T-cell (primary cell): ENCODE data around the gene MPZL3. TPM values are rescaled to one million over a fixed set of nuclear protein-coding genes. Genes with fewer than 3 reads are reported as not detected.

Source experiments
- ATAC-seq, 4 experiments: fragments of 200-7000 bp in 3 of 4; fragments of 150-1000 bp in 1 of 4; cut with Tn5 transposase; replicated peaks in 1 of 4; 1 replicate in 3 of 4; 2 replicates in 1 of 4; pipeline ENCODE4 v1.10.0; 2021; ENCODE audit warnings: moderate library complexity in 3 of 4, mild to moderate bottlenecking in 2 of 4, moderate number of reproducible peaks in 1 of 4
- CTCF ChIA-PET, 2 donors: fragments of 300-600 bp; sonication (Branson Sonifier 250); formaldehyde crosslinking; loops; one replicate each; lab custom pipeline; 2022; ENCODE audit warnings: antibody characterized with exemption in 2 of 2; lab: Charles Lee
- POLR2A ChIA-PET, 2 donors: fragments of 300-600 bp; sonication (Branson Sonifier 250); formaldehyde crosslinking; loops; one replicate each; lab custom pipeline; 2022; ENCODE audit warnings: antibody characterized with exemption in 2 of 2; lab: Charles Lee
- DNase-seq, 35 experiments: peaks; one replicate each; pipeline versions ENCODE4 v3.0.0 to v3.0.0-alpha.2; 2013 to 2023
- H3K27ac ChIP-seq: one replicate; pipeline ENCODE4 v1.5.1; 2013; ENCODE audit warnings: low read length
- H3K27me3 ChIP-seq, 2 experiments: replicated peaks in 1 of 2; 1 replicate in 1 of 2; 2 replicates in 1 of 2; pipeline versions ENCODE4 v1.6.1 to v1.7.0; 2013; ENCODE audit warnings: low read length in 1 of 2, mixed read lengths in 1 of 2; ENCODE audit not compliant: control insufficient read depth in 2 of 2, insufficient read depth in 2 of 2; ENCODE audit errors: extremely low read depth in 1 of 2
- H3K36me3 ChIP-seq, 2 donors: 1 replicate in 1 of 2; 2 replicates in 1 of 2; pipeline versions ENCODE4 v1.6.1 to v1.7.0; 2013; ENCODE audit warnings: low read length in 1 of 2; ENCODE audit not compliant: control insufficient read depth in 2 of 2, insufficient read depth in 1 of 2; ENCODE audit errors: extremely low read depth in 1 of 2
- H3K4me1 ChIP-seq, 2 experiments: 1 replicate in 1 of 2; 2 replicates in 1 of 2; pipeline versions ENCODE4 v1.6.1 to v1.7.0; 2013; ENCODE audit warnings: low read length in 2 of 2, mixed read lengths in 1 of 2; ENCODE audit not compliant: insufficient read depth in 2 of 2, control insufficient read depth in 1 of 2; ENCODE audit errors: extremely low read depth in 1 of 2
- H3K4me3 ChIP-seq, 2 donors: 1 replicate in 1 of 2; 2 replicates in 1 of 2; pipeline versions ENCODE4 v1.5.1 to v1.7.0; 2013; ENCODE audit warnings: mild to moderate bottlenecking in 2 of 2, low read length in 1 of 2, moderate library complexity in 1 of 2; ENCODE audit not compliant: control insufficient read depth in 1 of 2; ENCODE audit errors: extremely low read depth in 1 of 2
- H3K9me3 ChIP-seq: 2 replicates; pipeline ENCODE4 v1.7.0; 2013
- H3K27ac Mint-ChIP-seq, 2 donors: one replicate each; pipeline ENCODE4 v1.8.0; 2020 to 2021; ENCODE audit warnings: mild to moderate bottlenecking in 2 of 2, mixed read lengths in 2 of 2
- H3K27me3 Mint-ChIP-seq, 2 donors: one replicate each; pipeline ENCODE4 v1.8.0; 2021 to 2022; ENCODE audit warnings: mixed read lengths in 2 of 2
- H3K36me3 Mint-ChIP-seq: one replicate; pipeline ENCODE4 v1.8.0; 2021; ENCODE audit warnings: mixed read lengths
- H3K4me1 Mint-ChIP-seq, 3 donors: one replicate each; pipeline ENCODE4 v1.8.0; 2020 to 2022; ENCODE audit warnings: mixed read lengths in 3 of 3, mild to moderate bottlenecking in 1 of 3
- H3K4me3 Mint-ChIP-seq, 3 donors: one replicate each; pipeline ENCODE4 v1.8.0; 2020 to 2022; ENCODE audit warnings: mild to moderate bottlenecking in 3 of 3, mixed read lengths in 3 of 3, moderate library complexity in 3 of 3
- H3K9me3 Mint-ChIP-seq, 3 donors: one replicate each; pipeline ENCODE4 v1.8.0; 2020 to 2022; ENCODE audit warnings: mixed read lengths in 3 of 3
- WGBS: methylation state at CpG from one replicate; pipeline ENCODE4 v1.1.5; 2013; ENCODE audit warnings: missing lambda C conversion rate; ENCODE audit not compliant: insufficient coverage; 5-methylcytosine and 5-hydroxymethylcytosine counted together
- total RNA-seq, 35 experiments: library from RNA in 6 of 35; stranded (reverse) in 6 of 35; fragments of 120-200 nt in 1 of 35; gene quantifications; one replicate each; pipeline versions ENCODE4 v1.2.1 to v1.2.4 and lab custom pipeline; 2013 to 2026

MPZL3 gene
- total RNA-seq, 5 donors from 2014 or later (not counting 1 experiment from before 2014, with no cell fraction given), result 9.8 to 25.2 (median 16.5) TPM

GRCh38 chr11:118224511-118225188, 27.5 kb downstream of the MPZL3 start, which contains the start of gene JAML:
Gene JAML, minus strand, starts transcription at chr11:118225011. Its CDS starts 10,145 bp downstream, at chr11:118214866.
- POLR2A ChIA-PET, result interaction anchor here (0.7 to 1.4 kb wide), 11 partner anchors 10 to 135 kb away, joined by 3 to 10 read pairs (median 4); partner anchors contain the start of genes MPZL3 (in 2 of the 2) and UBE4A (in 1 of the 2)

GRCh38 chr11:118223992-118224391, 28.2 kb downstream of the MPZL3 start:
- no CpG with 5 or more reads among the region's 6 CpGs for WGBS
- Mint-ChIP-seq H3K9me3 (no peaks in the 10 kb centered on the region), H3K4me3 (peak overlapping the region; percentile 83 to 91 (median 90)), H3K36me3 (peaks cover 25% of the 10 kb centered on the region), H3K27me3 (no peaks in the 10 kb centered on the region), H3K4me1 (peaks cover 47 to 67% (median 62%) of the 10 kb centered on the region in 3 donors), H3K27ac (peak overlapping the region in 1 of 2 donors; percentile 94)
- DNase-seq (peak in 6 of 35 experiments; percentile 18 to 48 (median 30)), ATAC-seq (peak in 2 of 4 experiments; percentile 14 to 20)
- ChIA-PET POLR2A (interaction anchor here (0.8 to 1.4 kb wide), 10 partner anchors 10 to 136 kb away, joined by 3 to 10 read pairs (median 4); partner anchors contain the start of genes MPZL3 (in 2 of the 2) and UBE4A (in 1 of the 2)), CTCF (interaction anchor here (0.6 to 1.5 kb wide), 14 partner anchors 8 to 250 kb away, joined by 3 to 20 read pairs (median 4); partner anchors contain the start of gene MPZL3 (in 1 of the 2))
- peaks cover 67 to 77% of the 10 kb centered on the region in 2 experiments for H3K4me1 ChIP-seq
- H3K27ac ChIP-seq, result peak overlapping the region; percentile 84
- peaks cover 0 to 4% of the 10 kb centered on the region in 2 donors for H3K36me3 ChIP-seq
- H3K9me3 ChIP-seq, result no peaks in the 10 kb centered on the region
- H3K4me3 ChIP-seq, result peak overlapping the region; percentile 63 to 87
- no peaks in the 10 kb centered on the region for H3K27me3 ChIP-seq

More at GRCh38 chr11:118224511-118225188, 27.5 kb downstream of the MPZL3 start, which contains the start of gene JAML:
- peak within 1 kb of the TSS; percentile 63 to 87 for H3K4me3 ChIP-seq
- DNase-seq (peak; percentile 39 to 86 (median 67)), ATAC-seq (peak; percentile 84 to 90 (median 90))
- H3K27ac ChIP-seq, result peak within 1 kb of the TSS; percentile 84
- no peaks in the 10 kb centered on the region for H3K27me3 Mint-ChIP-seq
- H3K9me3 ChIP-seq, result no peaks in the 10 kb centered on the region
- peak within 1 kb of the TSS; percentile 83 to 91 (median 90) for H3K4me3 Mint-ChIP-seq
- H3K4me1 ChIP-seq, result peaks cover 73 to 75% of the 10 kb centered on the region in 2 experiments
- peaks cover 28% of the 10 kb centered on the region for H3K36me3 Mint-ChIP-seq
- 5% methylated on average over 5 of the region's 6 CpGs for WGBS
- H3K36me3 ChIP-seq, result peaks cover 0 to 4% of the 10 kb centered on the region in 2 donors
- peak within 1 kb of the TSS in 1 of 2 donors; percentile 94 for H3K27ac Mint-ChIP-seq
- H3K4me1 Mint-ChIP-seq, result peaks cover 40 to 61% (median 55%) of the 10 kb centered on the region in 3 donors
- H3K9me3 Mint-ChIP-seq, result no peaks in the 10 kb centered on the region
- CTCF ChIA-PET, result interaction anchor here (0.5 to 1.5 kb wide), 19 partner anchors 8 to 253 kb away, joined by 3 to 20 read pairs (median 4); partner anchors contain the start of gene MPZL3 (in 1 of the 2)
- no peaks in the 10 kb centered on the region for H3K27me3 ChIP-seq

GRCh38 chr11:118223570-118223969, 28.6 kb downstream of the MPZL3 start:
- Mint-ChIP-seq H3K27ac (peak overlapping the region in 1 of 2 donors; percentile 94), H3K9me3 (no peaks in the 10 kb centered on the region), H3K4me1 (peaks cover 51 to 71% (median 66%) of the 10 kb centered on the region in 3 donors), H3K27me3 (no peaks in the 10 kb centered on the region), H3K4me3 (peak overlapping the region; percentile 83 to 91 (median 90)), H3K36me3 (peaks cover 28% of the 10 kb centered on the region)
- ATAC-seq, result peak in 1 of 4 experiments; percentile 17
- H3K36me3 ChIP-seq, result peaks cover 0 to 4% of the 10 kb centered on the region in 2 donors
- WGBS, result no CpG with 5 or more reads among the region's 2 CpGs
- DNase-seq, result peak in 1 of 35 experiments; percentile 34
- H3K4me1 ChIP-seq, result peaks cover 66 to 73% of the 10 kb centered on the region in 2 experiments
- H3K9me3 ChIP-seq, result no peaks in the 10 kb centered on the region
- ChIA-PET POLR2A (interaction anchor here in 1 of 2 donors (1.3 kb wide), 1 partner anchor 29 kb away, joined by 10 read pairs; the partner anchor contains the start of gene MPZL3), CTCF (interaction anchor here in 1 of 2 donors (1.2 to 1.5 kb wide), 3 partner anchors 18 to 28 kb away, joined by 3 to 20 read pairs (median 5); partner anchors contain the start of gene MPZL3)
- H3K27me3 ChIP-seq, result no peaks in the 10 kb centered on the region
- H3K4me3 ChIP-seq, result peak overlapping the region; percentile 63 to 87
- H3K27ac ChIP-seq, result peak overlapping the region; percentile 84

GRCh38 chr11:118222437-118222836, 29.7 kb downstream of the MPZL3 start:
- Mint-ChIP-seq H3K4me1 (peaks cover 63 to 83% (median 77%) of the 10 kb centered on the region in 3 donors), H3K36me3 (peaks cover 22% of the 10 kb centered on the region), H3K27me3 (no peaks in the 10 kb centered on the region), H3K9me3 (no peaks in the 10 kb centered on the region), H3K4me3 (peak overlapping the region; percentile 75 to 91 (median 90)), H3K27ac (peak overlapping the region; percentile 91 to 93)
- Histone ChIP-seq H3K27ac (peak overlapping the region; percentile 84), H3K4me3 (peak overlapping the region in 1 of 2 donors; percentile 17), H3K4me1 (peaks cover 60 to 77% of the 10 kb centered on the region in 2 experiments), H3K9me3 (no peaks in the 10 kb centered on the region), H3K36me3 (peaks cover 0 to 4% of the 10 kb centered on the region in 2 donors), H3K27me3 (no peaks in the 10 kb centered on the region)
- ATAC-seq, result no peak
- CTCF ChIA-PET, result interaction anchor here (0.5 to 1.7 kb wide), 3 partner anchors 24 to 29 kb away, joined by 4 to 5 read pairs (median 4); partner anchors contain the start of gene MPZL3 (in 1 of the 2)
- POLR2A ChIA-PET, result no interaction called here
- WGBS, result no CpG with 5 or more reads among the region's 4 CpGs
- DNase-seq, result no peak

- peaks cover 15% of the 10 kb centered on the region for H3K36me3 Mint-ChIP-seq
- H3K27me3 ChIP-seq, result no peaks in the 10 kb centered on the region
- WGBS, result 90% methylated on average over 5 of the region's 5 CpGs
Measured at GRCh38 chr11:118221419-118221818, 30.7 kb downstream of the MPZL3 start.

More at GRCh38 chr11:118221419-118221818, 30.7 kb downstream of the MPZL3 start:
- no peak for DNase-seq
- H3K4me1 ChIP-seq, result peaks cover 60 to 74% of the 10 kb centered on the region in 2 experiments
- Mint-ChIP-seq H3K27me3 (no peaks in the 10 kb centered on the region), H3K4me3 (peak overlapping the region; percentile 62 to 91 (median 90)), H3K4me1 (peaks cover 73 to 93% (median 88%) of the 10 kb centered on the region in 3 donors), H3K27ac (peak overlapping the region; percentile 74 to 91), H3K9me3 (no peaks in the 10 kb centered on the region)
- no peaks in the 10 kb centered on the region for H3K9me3 ChIP-seq
- no peak for ATAC-seq
- ChIA-PET POLR2A (no interaction called here), CTCF (interaction anchor here (0.5 to 1.7 kb wide), 5 partner anchors 10 to 130 kb away, joined by 3 to 5 read pairs (median 4); partner anchors contain the start of gene MPZL3 (in 1 of the 2))
- H3K36me3 ChIP-seq, result peaks cover 0 to 4% of the 10 kb centered on the region in 2 donors
- H3K4me3 ChIP-seq, result peak overlapping the region in 1 of 2 donors; percentile 15
- H3K27ac ChIP-seq, result peak overlapping the region; percentile 84
